Activated CD4-positive, alpha-beta memory T cell treated with anti-CD3 and anti-CD28 coated beads, Interleukin-2, amount 10 ng/mL, durations not matched to agents 7 days and 5 days (primary cell): Measurements from ENCODE around the gene MACROH2A1. TPM values are rescaled to one million over a fixed set of nuclear protein-coding genes. Genes with fewer than 3 reads are reported as not detected.

Experiments
- CTCF ChIA-PET: fragments of 350-600 bp; sonication (Branson Sonifier 250); formaldehyde crosslinking; loops from one replicate; lab custom pipeline; 2021; ENCODE audit warnings: antibody characterized with exemption, inconsistent platforms; lab: Charles Lee
- POLR2A ChIA-PET: fragments of 350-600 bp; sonication (Branson Sonifier 250); formaldehyde crosslinking; loops from one replicate; lab custom pipeline; 2021; ENCODE audit warnings: antibody characterized with exemption; lab: Charles Lee
- DNase-seq: peaks from one replicate; pipeline ENCODE4 v3.0.0-alpha.2; 2020
- H3K27ac Mint-ChIP-seq: one replicate; pipeline ENCODE4 v1.8.0; 2021; ENCODE audit warnings: mild to moderate bottlenecking, mixed read lengths
- H3K27me3 Mint-ChIP-seq: one replicate; pipeline ENCODE4 v1.8.0; 2021; ENCODE audit warnings: mixed read lengths
- H3K36me3 Mint-ChIP-seq: one replicate; pipeline ENCODE4 v1.8.0; 2021; ENCODE audit warnings: low read depth, mixed read lengths
- H3K4me1 Mint-ChIP-seq: one replicate; pipeline ENCODE4 v1.8.0; 2021; ENCODE audit warnings: mixed read lengths
- H3K4me3 Mint-ChIP-seq: one replicate; pipeline ENCODE4 v1.8.0; 2021; ENCODE audit warnings: mild to moderate bottlenecking, mixed read lengths
- H3K9me3 Mint-ChIP-seq: one replicate; pipeline ENCODE4 v1.8.0; 2021; ENCODE audit warnings: mixed read lengths
- total RNA-seq, 2 experiments: library from RNA; stranded (reverse); gene quantifications; one replicate each; pipeline ENCODE4 v1.2.3, GENCODE V29; 2021

Gene MACROH2A1
- total RNA-seq, 2 experiments from 2014 or later: 248 to 263 TPM

DNA sequence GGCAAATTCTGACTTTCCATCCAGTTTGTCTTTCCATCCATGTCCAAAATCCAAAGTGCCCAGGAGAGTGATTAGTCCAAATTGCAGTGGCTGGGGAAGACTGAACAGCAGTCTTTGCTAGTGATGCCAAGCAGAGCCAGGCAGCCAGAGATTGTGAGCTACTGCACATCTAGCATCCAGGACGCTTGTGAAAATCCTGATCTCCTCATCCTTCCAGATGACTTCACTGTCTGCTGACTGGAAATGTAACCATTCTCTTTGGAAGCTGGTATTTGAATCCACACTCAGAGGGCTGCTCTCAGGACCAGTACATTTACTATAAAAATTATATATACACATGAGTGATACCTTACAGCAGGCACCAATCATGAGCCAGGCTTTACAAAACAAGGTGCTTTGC is 49.6 kb downstream of the MACROH2A1 start:
- Mint-ChIP-seq H3K4me3 (no peak overlapping the region), H3K27ac (no peak overlapping the region), H3K36me3 (peaks cover 58% of the 10 kb centered on the region), H3K4me1 (no peaks in the 10 kb centered on the region), H3K9me3 (no peaks in the 10 kb centered on the region), H3K27me3 (no peaks in the 10 kb centered on the region)
- ChIA-PET POLR2A (no interaction called here), CTCF (no interaction called here)
- no peak for DNase-seq

DNA sequence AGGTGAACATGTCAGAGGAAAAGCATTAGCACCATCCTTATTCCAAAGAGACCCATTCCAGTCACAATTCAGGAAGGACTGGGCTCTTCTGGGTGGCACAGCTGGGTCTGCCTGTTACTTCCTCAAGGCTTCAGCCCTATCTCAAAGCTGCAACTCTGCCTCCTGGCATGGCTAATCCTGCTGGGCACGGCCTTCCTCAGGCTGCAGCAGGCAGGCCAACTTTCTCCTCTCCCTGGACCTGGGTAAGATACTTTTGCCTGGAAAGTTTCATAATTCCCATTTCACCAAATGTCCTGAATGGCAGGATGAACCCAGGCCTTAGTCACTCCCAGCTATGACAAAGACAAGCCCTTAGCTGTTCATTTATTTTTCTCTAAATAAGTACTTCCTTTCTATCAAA is 50.1 kb downstream of the MACROH2A1 start:
- Mint-ChIP-seq H3K4me3 (no peak overlapping the region), H3K36me3 (peaks cover 58% of the 10 kb centered on the region), H3K4me1 (no peaks in the 10 kb centered on the region), H3K27ac (no peak overlapping the region), H3K27me3 (no peaks in the 10 kb centered on the region), H3K9me3 (no peaks in the 10 kb centered on the region)
- no peak for DNase-seq
- ChIA-PET POLR2A (no interaction called here), CTCF (no interaction called here)

DNA sequence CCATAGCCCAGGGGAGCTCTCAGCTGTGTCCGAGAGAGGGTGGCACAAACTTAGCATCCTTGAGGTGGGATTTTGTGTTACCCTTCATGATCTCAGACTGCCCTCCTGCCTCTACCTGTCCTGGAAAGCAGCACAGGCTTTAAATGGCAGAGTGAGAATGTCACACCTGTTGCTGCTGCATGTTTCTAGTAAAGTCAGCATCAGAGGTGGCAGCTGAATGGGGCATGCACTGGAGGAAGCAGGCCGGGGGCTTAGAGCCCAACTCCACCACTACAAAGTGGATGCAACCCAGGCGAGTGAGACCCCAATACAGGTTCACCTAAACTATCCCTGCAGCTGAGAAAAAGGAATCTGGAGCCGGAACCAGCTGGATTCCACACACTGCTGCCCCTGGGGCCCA is 51.6 kb downstream of the MACROH2A1 start:
- POLR2A ChIA-PET: no interaction called here
- no peaks in the 10 kb centered on the region for H3K9me3 Mint-ChIP-seq
- no peaks in the 10 kb centered on the region for H3K27me3 Mint-ChIP-seq
- DNase-seq: no peak
- H3K36me3 Mint-ChIP-seq: peaks cover 68% of the 10 kb centered on the region
- no peak overlapping the region for H3K27ac Mint-ChIP-seq
- CTCF ChIA-PET: no interaction called here
- no peaks in the 10 kb centered on the region for H3K4me1 Mint-ChIP-seq
- no peak overlapping the region for H3K4me3 Mint-ChIP-seq

DNA sequence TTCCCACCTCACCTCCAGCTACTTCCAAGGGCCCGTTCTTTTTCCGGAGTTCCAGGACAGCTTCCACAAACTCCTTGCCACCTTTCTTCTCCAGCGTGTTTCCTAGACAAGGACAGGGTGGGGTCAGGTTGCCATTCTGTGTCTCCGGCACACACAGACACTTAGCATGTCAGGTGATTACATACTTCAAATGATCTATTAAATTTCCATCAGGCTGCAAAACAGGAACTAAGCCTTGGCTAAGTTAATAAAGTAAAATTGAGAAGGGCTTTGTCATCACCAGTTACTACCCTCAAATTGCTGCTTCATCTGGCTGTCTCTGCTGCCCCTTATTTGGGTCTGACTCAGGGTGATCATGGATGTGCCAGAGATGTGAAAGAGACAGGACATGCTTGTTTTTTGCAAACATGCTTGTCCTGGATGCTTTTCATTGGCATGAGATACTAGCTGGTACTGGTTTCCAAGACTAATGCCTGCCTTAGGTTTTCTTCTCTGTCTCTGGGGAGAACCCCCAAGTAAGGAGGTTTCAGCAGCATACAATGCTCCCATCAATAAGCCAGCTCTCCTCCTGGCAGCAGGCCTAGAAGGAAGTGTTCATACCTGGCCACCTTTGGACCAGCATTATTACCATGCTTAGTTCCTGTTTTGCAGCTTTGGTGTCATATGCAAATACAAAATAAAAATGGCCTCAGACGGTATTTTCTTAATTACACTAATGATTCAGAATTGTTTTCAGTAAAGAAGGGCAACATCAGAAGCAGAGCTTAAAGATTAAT is 52.9 kb downstream of the MACROH2A1 start:
- H3K4me1 Mint-ChIP-seq: no peaks in the 10 kb centered on the region
- ChIA-PET CTCF (no interaction called here), POLR2A (no interaction called here)
- H3K9me3 Mint-ChIP-seq: no peaks in the 10 kb centered on the region
- H3K27me3 Mint-ChIP-seq: no peaks in the 10 kb centered on the region
- H3K27ac Mint-ChIP-seq: peak overlapping the region; percentile 10
- no peak overlapping the region for H3K4me3 Mint-ChIP-seq
- H3K36me3 Mint-ChIP-seq: peaks cover 69% of the 10 kb centered on the region
- DNase-seq: no peak

DNA sequence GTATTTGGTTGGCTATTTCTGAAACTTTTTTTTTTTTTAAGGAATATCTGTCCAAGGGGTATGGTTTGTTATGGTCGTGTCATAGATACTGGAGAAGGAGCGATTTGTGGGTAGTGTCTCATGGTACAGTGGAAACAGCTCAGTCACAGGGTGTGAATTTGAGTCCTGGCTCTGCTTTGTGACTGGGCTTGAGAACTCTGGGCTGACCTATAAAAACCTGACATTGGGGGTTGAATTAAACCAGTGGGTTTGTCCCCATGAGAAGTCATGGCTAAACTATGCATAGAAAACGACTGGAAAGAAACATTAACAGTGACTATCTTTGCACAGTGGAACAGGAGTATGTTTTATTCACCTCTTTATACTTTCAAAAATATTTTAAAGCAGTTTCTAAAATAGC is 54.7 kb downstream of the MACROH2A1 start:
- Mint-ChIP-seq H3K36me3 (peaks cover 67% of the 10 kb centered on the region), H3K27ac (peak overlapping the region; percentile 47), H3K27me3 (no peaks in the 10 kb centered on the region), H3K4me1 (no peaks in the 10 kb centered on the region), H3K9me3 (no peaks in the 10 kb centered on the region), H3K4me3 (no peak overlapping the region)
- ChIA-PET POLR2A (no interaction called here), CTCF (no interaction called here)
- DNase-seq: no peak

DNA sequence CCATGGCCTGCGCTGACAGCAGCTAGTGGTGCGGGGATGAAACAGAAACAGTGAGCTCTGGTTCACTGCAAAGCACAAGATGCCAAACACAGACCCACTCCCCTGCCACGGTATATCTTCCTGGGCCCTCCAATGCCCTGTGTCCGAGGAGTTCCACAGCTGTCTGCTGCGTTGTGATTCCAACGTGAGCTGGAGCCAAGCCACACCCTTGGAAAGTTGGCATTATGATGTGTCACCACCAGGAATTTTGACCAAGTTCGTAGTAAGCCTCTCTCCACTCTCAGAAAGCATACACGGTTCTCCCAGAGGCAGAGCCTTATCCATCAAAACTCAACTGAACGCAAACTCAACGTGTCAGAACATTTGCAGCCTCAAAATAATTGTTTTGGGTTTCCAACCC is 55.6 kb downstream of the MACROH2A1 start:
- Mint-ChIP-seq H3K27ac (no peak overlapping the region), H3K27me3 (no peaks in the 10 kb centered on the region), H3K4me1 (no peaks in the 10 kb centered on the region), H3K9me3 (no peaks in the 10 kb centered on the region), H3K36me3 (peaks cover 60% of the 10 kb centered on the region), H3K4me3 (no peak overlapping the region)
- POLR2A ChIA-PET: no interaction called here
- DNase-seq: no peak
- CTCF ChIA-PET: interaction anchor here (1.1 kb wide), 1 partner anchor 10 kb away, joined by 3 read pairs; no protein-coding TSS in a partner anchor

DNA sequence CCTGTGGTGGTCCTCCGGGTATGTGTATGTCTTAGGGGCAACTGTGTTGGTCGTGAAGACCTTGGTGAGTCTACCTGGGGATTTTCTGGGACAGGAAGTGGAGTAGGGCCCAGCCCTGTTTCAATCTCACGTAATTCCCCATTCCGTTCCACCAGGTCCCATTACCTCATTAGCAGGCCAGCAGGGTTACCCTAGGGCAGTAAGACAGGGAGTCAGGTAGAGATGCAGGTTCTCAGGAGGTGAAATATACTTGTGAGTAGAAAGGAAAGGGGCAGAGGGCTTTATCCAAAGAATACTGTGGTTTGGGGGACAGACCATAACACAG is 56.5 kb downstream of the MACROH2A1 start:
- POLR2A ChIA-PET: no interaction called here
- H3K27ac Mint-ChIP-seq: no peak overlapping the region

DNA sequence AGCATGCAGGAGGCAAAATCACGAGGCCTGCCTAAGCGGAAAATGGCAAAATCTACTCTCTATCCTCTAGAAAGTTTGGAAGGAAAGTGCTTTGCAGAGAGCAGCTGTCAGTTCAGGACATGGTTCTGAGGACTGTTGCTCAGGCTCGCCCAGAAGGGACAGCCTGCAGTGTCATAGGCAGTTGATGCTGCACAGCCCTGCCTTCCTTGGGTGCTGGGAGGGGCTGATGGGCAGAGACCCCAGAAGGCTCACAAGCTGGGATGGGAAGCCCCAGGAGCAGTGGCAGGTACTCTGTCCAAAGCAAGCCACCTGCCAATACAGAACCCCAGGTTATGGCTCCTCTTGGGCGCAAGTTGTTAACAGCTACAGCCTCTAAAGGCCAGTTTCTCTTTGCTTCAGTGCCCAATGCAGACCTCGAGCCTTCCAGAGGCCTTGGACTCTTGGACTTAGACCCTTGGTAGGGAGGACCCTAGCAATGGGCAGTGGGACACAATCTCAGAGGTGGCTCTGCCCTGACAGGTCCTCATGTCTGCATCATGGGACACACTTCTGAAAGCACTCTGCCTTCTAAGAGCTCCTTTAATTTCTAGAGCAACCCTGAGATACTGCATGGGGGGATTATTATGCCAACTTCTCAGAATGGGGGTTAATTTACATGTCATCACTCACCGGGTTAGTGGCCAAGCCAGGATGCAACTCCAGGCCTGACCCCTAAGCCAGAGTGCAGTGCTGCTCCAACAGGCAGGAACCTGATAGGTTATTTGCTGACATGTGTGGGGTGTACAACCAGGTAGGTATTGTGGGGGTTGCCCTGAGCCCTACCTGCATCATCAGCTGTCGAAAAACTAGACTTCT is 57.1 kb downstream of the MACROH2A1 start:
- ChIA-PET CTCF (interaction anchor here (1.1 kb wide), 1 partner anchor 8 kb away, joined by 3 read pairs; no protein-coding TSS in a partner anchor), POLR2A (no interaction called here)
- H3K27me3 Mint-ChIP-seq: no peaks in the 10 kb centered on the region
- no peak overlapping the region for H3K4me3 Mint-ChIP-seq
- H3K27ac Mint-ChIP-seq: no peak overlapping the region
- peaks cover 67% of the 10 kb centered on the region for H3K36me3 Mint-ChIP-seq
- H3K4me1 Mint-ChIP-seq: no peaks in the 10 kb centered on the region
- no peaks in the 10 kb centered on the region for H3K9me3 Mint-ChIP-seq
- no peak for DNase-seq

More for the DNA sequence above, 56.5 kb downstream of the MACROH2A1 start:
- H3K4me1 Mint-ChIP-seq: no peaks in the 10 kb centered on the region
- no peak overlapping the region for H3K4me3 Mint-ChIP-seq
- H3K36me3 Mint-ChIP-seq: peaks cover 64% of the 10 kb centered on the region
- CTCF ChIA-PET: interaction anchor here (1.1 kb wide), 1 partner anchor 9 kb away, joined by 3 read pairs; no protein-coding TSS in a partner anchor
- no peaks in the 10 kb centered on the region for H3K9me3 Mint-ChIP-seq
- DNase-seq: no peak
- no peaks in the 10 kb centered on the region for H3K27me3 Mint-ChIP-seq

DNA sequence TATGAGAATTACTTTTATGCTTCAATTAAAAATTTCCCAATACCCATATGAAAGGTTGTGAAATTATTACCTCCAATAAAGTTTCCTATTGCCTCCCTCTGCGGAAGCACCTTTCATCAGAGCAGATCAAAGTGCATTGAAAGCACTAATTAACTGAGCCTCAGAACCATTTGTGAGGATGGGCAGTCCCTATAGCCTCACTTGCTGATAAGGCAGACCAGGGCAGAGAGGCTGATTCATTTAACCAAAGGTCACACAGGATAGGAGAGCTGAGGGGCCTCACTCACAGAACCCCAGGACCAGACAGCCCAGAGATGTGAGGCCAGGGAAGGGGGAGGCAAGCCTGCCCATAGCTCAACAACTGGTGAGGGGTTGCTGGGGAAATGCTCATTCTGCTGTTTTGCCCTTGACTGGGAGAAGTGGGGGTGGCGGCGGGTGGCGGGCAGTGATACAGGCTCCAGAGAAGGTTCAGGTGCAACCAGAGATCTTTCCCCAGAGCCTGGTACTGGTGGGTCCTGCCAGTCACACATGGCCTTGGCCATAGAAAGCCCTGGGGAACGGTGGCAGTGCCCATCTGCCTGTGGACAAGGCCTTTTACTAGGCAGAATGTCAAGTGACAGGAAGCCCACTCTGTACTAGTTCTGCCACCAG is 57.9 kb downstream of the MACROH2A1 start:
- no peak overlapping the region for H3K4me3 Mint-ChIP-seq
- H3K9me3 Mint-ChIP-seq: no peaks in the 10 kb centered on the region
- no peak overlapping the region for H3K27ac Mint-ChIP-seq
- CTCF ChIA-PET: no interaction called here
- POLR2A ChIA-PET: interaction anchor here (3.6 kb wide), 1 partner anchor 16 kb away, joined by 10 read pairs; no protein-coding TSS in a partner anchor
- H3K4me1 Mint-ChIP-seq: no peaks in the 10 kb centered on the region
- DNase-seq: no peak
- H3K36me3 Mint-ChIP-seq: peaks cover 68% of the 10 kb centered on the region
- H3K27me3 Mint-ChIP-seq: no peaks in the 10 kb centered on the region

DNA sequence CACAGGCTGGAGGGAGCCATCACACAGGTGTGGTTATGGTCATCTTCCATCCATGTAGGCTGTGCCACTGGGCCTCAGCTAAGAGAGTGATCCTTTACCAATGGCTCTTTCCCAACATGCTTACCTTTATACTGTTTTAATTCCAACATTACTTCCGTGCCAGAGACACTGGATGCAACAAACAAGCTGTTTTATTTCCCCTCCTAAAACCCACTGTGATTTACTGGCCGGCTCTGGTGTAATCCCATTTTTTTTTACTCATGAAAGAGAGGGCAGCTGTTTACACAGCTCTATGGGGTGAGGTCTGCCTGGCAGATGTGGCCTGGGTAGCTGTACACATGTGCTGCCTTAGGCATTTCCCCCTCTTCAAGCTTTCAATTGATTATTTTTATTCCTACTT is 58.5 kb downstream of the MACROH2A1 start:
- Mint-ChIP-seq H3K4me1 (no peaks in the 10 kb centered on the region), H3K27ac (no peak overlapping the region), H3K9me3 (no peaks in the 10 kb centered on the region), H3K36me3 (peaks cover 68% of the 10 kb centered on the region), H3K27me3 (no peaks in the 10 kb centered on the region), H3K4me3 (no peak overlapping the region)
- CTCF ChIA-PET: no interaction called here
- POLR2A ChIA-PET: interaction anchor here (3.6 kb wide), 1 partner anchor 15 kb away, joined by 10 read pairs; no protein-coding TSS in a partner anchor
- no peak for DNase-seq

DNA sequence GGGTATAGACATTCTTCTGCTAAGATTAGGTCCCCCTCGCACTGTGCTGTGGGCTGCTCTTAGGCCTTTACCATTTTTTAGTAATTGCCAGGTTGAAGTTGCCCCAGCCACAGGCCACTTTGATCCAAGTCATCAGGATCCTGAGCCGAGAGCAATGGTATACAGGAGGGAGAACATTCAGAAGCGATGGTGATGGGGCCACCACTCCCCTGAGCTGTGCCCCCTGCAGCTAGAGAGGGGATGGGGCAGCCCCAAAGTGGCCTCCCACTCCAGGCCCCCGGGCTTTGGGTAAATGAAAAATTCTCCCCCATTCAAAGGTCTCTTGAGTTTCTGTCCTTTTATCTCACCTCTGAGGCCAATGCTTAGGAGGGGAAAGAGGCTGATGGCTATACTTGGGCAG is 59.4 kb downstream of the MACROH2A1 start:
- Mint-ChIP-seq H3K36me3 (peaks cover 68% of the 10 kb centered on the region), H3K9me3 (no peaks in the 10 kb centered on the region), H3K4me3 (no peak overlapping the region), H3K27ac (no peak overlapping the region), H3K4me1 (no peaks in the 10 kb centered on the region), H3K27me3 (no peaks in the 10 kb centered on the region)
- POLR2A ChIA-PET: interaction anchor here (3.6 kb wide), 1 partner anchor 14 kb away, joined by 10 read pairs; no protein-coding TSS in a partner anchor
- DNase-seq: no peak
- CTCF ChIA-PET: no interaction called here

DNA sequence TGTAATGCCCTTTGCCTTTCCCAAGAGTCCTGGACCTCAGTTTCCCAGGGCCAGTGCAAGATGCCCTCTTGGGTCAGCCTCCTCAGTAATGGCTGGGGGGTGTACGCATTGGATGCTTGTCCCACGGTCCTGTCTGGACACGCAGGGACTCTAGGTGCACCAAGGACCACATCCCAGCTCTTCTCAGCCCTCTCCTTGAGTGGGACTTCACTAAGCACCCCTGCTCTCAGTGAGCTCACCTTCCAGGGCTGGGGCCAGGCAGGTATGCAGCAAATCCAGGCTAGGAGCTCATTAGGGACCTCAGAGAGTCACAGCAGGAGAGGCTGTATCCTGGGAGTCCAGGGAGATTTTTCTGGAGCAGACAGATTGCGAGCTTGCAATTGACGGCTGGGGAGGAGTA is 59.8 kb downstream of the MACROH2A1 start:
- Mint-ChIP-seq H3K4me1 (no peaks in the 10 kb centered on the region), H3K36me3 (peaks cover 69% of the 10 kb centered on the region), H3K27me3 (no peaks in the 10 kb centered on the region), H3K27ac (no peak overlapping the region), H3K9me3 (no peaks in the 10 kb centered on the region), H3K4me3 (no peak overlapping the region)
- POLR2A ChIA-PET: interaction anchor here (3.6 kb wide), 1 partner anchor 14 kb away, joined by 10 read pairs; no protein-coding TSS in a partner anchor
- CTCF ChIA-PET: no interaction called here
- DNase-seq: no peak

DNA sequence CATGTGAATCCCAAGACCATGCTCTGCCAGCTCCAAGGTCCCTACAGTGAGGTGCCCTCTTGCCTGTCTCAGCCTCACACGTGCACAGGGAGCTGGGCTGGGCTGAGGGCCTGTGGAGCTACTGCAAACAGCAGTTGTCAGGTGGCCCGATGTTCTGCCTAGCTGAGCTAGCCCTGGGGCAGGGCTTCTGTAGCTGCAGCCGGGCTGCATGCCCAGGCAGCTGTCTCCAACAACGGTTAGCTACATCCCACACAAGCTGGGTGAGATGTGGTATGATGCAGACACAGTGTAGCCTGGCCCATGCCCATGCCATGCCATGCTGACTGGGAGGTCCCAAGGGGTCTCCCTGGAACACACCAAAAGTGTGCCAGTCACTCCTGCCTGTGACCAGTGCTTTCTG is 62.0 kb downstream of the MACROH2A1 start:
- H3K27ac Mint-ChIP-seq: no peak overlapping the region

More for the DNA sequence above, 62.0 kb downstream of the MACROH2A1 start:
- peaks cover 60% of the 10 kb centered on the region for H3K36me3 Mint-ChIP-seq
- H3K4me3 Mint-ChIP-seq: no peak overlapping the region
- ChIA-PET POLR2A (no interaction called here), CTCF (no interaction called here)
- DNase-seq: no peak
- H3K27me3 Mint-ChIP-seq: no peaks in the 10 kb centered on the region
- no peaks in the 10 kb centered on the region for H3K9me3 Mint-ChIP-seq
- H3K4me1 Mint-ChIP-seq: no peaks in the 10 kb centered on the region
